GM18499 (cell line): ENCODE data around the gene KLHL12.

ENCODE experiments used
- ATAC-seq: cut with Tn5 transposase; IDR thresholded peaks from one replicate; pipeline ENCODE4 v1.9.1; 2021; ENCODE audit warnings: moderate number of reproducible peaks; ENCODE audit not compliant: insufficient read depth, unreplicated experiment

Gene KLHL12

GRCh38 chr1:202926581-202927491, at the start of gene KLHL12:
KLHL12 (minus strand) TSS chr1:202927234; CDS start chr1:202925162, 2,072 bp downstream.
- no peak for ATAC-seq

- ATAC-seq = no peak
These were observed 49.6 kb upstream of the KLHL12 start for GRCh38 chr1:202976633-202977032.

- no peak for ATAC-seq
These were observed 47.8 kb upstream of the KLHL12 start for GRCh38 chr1:202974856-202975255.

GRCh38 chr1:202972046-202972445, 45.0 kb upstream of the KLHL12 start:
- no peak for ATAC-seq

GRCh38 chr1:202968895-202969295, 41.9 kb upstream of the KLHL12 start:
- ATAC-seq = no peak

GRCh38 chr1:202968351-202968750, 41.3 kb upstream of the KLHL12 start:
- ATAC-seq = no peak

GRCh38 chr1:202967684-202968281, 40.7 kb upstream of the KLHL12 start:
- ATAC-seq = no peak

GRCh38 chr1:202966006-202966898, 39.2 kb upstream of the KLHL12 start:
- ATAC-seq = no peak

GRCh38 chr1:202965422-202965821, 38.4 kb upstream of the KLHL12 start:
- ATAC-seq = no peak

- no peak for ATAC-seq
These were observed 37.9 kb upstream of the KLHL12 start for GRCh38 chr1:202964791-202965410.

- ATAC-seq = no peak
These were observed 34.3 kb upstream of the KLHL12 start for GRCh38 chr1:202961220-202961880.

- ATAC-seq = no peak
These were observed 32.2 kb upstream of the KLHL12 start for GRCh38 chr1:202959276-202959620.

- ATAC-seq = no peak
These were observed 31.7 kb upstream of the KLHL12 start for GRCh38 chr1:202958544-202959275.

GRCh38 chr1:202957733-202958543, 30.9 kb upstream of the KLHL12 start, which contains the start of gene ADIPOR1:
ADIPOR1 (minus strand) TSS chr1:202958312; CDS start chr1:202951070, 7,242 bp downstream.
- ATAC-seq = peak; percentile 82

- no peak for ATAC-seq
These were observed 29.9 kb upstream of the KLHL12 start for GRCh38 chr1:202956969-202957368.

GRCh38 chr1:202954057-202954745, 27.2 kb upstream of the KLHL12 start:
- ATAC-seq = no peak

- no peak for ATAC-seq
These were observed 26.4 kb upstream of the KLHL12 start for GRCh38 chr1:202953392-202953791.

- no peak for ATAC-seq
These were observed 25.8 kb upstream of the KLHL12 start for GRCh38 chr1:202952818-202953217.
